ENCODE measurements around the gene PSEN1.

The PSEN1 gene

GRCh38 chr14:73266317-73266716 lies 130.0 kb downstream of the PSEN1 start:
- in situ Hi-C loops (cut with MboI; ENCODE audit: low sequenced_read_pairs), result no loop called here

DNA sequence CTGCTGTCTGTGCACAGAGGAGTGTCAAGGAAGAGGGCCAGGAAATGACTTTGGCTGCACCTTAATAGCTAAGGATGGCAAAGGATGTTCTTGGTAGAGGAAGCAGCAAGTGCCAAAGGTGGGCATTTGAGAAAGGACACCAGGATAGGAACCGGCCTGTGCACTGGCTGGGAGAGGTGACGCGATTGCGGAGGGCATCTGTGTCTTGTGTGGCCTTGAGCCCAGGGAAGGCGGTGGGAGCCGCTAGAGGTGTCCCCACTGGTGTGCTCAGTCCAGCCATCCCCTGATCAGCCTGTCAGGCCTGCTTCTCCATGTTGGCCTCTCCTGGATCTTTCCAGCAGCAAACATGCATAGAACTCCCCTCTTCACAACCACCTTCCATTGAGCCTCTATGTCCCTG lies 131.2 kb downstream of the PSEN1 start:
- in situ Hi-C loops (cut with MboI; ENCODE audit: low sequenced_read_pairs), result no loop called here

DNA sequence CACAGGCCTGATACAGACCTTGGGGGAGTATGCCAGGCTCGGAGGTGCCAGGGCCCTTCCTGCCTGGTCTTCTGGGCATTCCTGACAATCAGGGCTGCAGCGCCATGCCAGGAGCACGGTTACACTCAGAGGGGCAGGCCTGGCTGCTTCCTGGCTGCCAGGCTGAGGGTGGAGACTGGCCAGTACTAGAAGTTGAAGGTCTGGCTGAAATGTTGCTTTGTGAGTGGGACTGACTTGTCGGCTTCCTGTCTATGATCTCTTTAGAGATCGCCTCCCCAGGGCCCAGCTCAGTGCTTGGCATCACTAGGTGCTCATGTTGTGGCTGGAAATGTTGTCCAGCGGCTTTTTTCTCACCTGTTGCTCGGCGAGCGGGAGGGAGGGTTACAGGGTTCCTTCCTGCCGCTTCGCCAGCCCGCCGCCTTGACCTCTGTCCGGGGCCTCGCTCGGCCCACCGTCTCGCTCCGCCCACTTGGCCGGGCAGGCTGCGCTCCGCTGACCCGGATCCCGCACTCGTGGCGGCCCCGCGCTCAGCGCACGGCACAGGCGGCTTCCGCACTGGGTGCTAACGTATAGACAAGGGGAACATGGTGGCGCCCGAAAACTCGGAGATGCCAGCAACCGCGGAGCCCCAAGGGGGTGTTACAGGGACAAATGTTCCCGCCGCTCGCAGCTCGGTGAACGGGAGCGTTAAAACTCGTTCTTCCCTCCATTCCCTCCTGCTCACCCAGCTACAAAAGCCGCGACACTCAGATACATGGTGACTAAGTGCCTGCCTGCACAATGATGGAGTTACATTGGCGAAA lies 133.6 kb downstream of the PSEN1 start:
- in situ Hi-C loops (cut with MboI; ENCODE audit: low sequenced_read_pairs), result no loop called here

GRCh38 chr14:73272393-73272792 lies 136.1 kb downstream of the PSEN1 start:
- in situ Hi-C loops (cut with MboI; ENCODE audit: low sequenced_read_pairs), result no loop called here
